T-cell (primary cell): ENCODE measurements around the gene ZNF189. TPM values are rescaled to one million over a fixed set of nuclear protein-coding genes. Genes with fewer than 3 reads are reported as not detected.

Experiments used
- ATAC-seq, 4 experiments: fragments of 200-7000 bp in 3 of 4; fragments of 150-1000 bp in 1 of 4; cut with Tn5 transposase; replicated peaks in 1 of 4; 1 replicate in 3 of 4; 2 replicates in 1 of 4; pipeline ENCODE4 v1.10.0; 2021; ENCODE audit warnings: moderate library complexity in 3 of 4, mild to moderate bottlenecking in 2 of 4, moderate number of reproducible peaks in 1 of 4
- CTCF ChIA-PET, 2 donors: fragments of 300-600 bp; sonication (Branson Sonifier 250); formaldehyde crosslinking; loops; one replicate each; lab custom pipeline; 2022; ENCODE audit warnings: antibody characterized with exemption in 2 of 2; lab: Charles Lee
- POLR2A ChIA-PET, 2 donors: fragments of 300-600 bp; sonication (Branson Sonifier 250); formaldehyde crosslinking; loops; one replicate each; lab custom pipeline; 2022; ENCODE audit warnings: antibody characterized with exemption in 2 of 2; lab: Charles Lee
- DNase-seq, 35 experiments: peaks; one replicate each; pipeline versions ENCODE4 v3.0.0 to v3.0.0-alpha.2; 2013 to 2023
- H3K27ac ChIP-seq: one replicate; pipeline ENCODE4 v1.5.1; 2013; ENCODE audit warnings: low read length
- H3K27me3 ChIP-seq, 2 experiments: replicated peaks in 1 of 2; 1 replicate in 1 of 2; 2 replicates in 1 of 2; pipeline versions ENCODE4 v1.6.1 to v1.7.0; 2013; ENCODE audit warnings: low read length in 1 of 2, mixed read lengths in 1 of 2; ENCODE audit not compliant: control insufficient read depth in 2 of 2, insufficient read depth in 2 of 2; ENCODE audit errors: extremely low read depth in 1 of 2
- H3K36me3 ChIP-seq, 2 donors: 1 replicate in 1 of 2; 2 replicates in 1 of 2; pipeline versions ENCODE4 v1.6.1 to v1.7.0; 2013; ENCODE audit warnings: low read length in 1 of 2; ENCODE audit not compliant: control insufficient read depth in 2 of 2, insufficient read depth in 1 of 2; ENCODE audit errors: extremely low read depth in 1 of 2
- H3K4me1 ChIP-seq, 2 experiments: 1 replicate in 1 of 2; 2 replicates in 1 of 2; pipeline versions ENCODE4 v1.6.1 to v1.7.0; 2013; ENCODE audit warnings: low read length in 2 of 2, mixed read lengths in 1 of 2; ENCODE audit not compliant: insufficient read depth in 2 of 2, control insufficient read depth in 1 of 2; ENCODE audit errors: extremely low read depth in 1 of 2
- H3K4me3 ChIP-seq, 2 donors: 1 replicate in 1 of 2; 2 replicates in 1 of 2; pipeline versions ENCODE4 v1.5.1 to v1.7.0; 2013; ENCODE audit warnings: mild to moderate bottlenecking in 2 of 2, low read length in 1 of 2, moderate library complexity in 1 of 2; ENCODE audit not compliant: control insufficient read depth in 1 of 2; ENCODE audit errors: extremely low read depth in 1 of 2
- H3K9me3 ChIP-seq: 2 replicates; pipeline ENCODE4 v1.7.0; 2013
- H3K27ac Mint-ChIP-seq, 2 donors: one replicate each; pipeline ENCODE4 v1.8.0; 2020 to 2021; ENCODE audit warnings: mild to moderate bottlenecking in 2 of 2, mixed read lengths in 2 of 2
- H3K27me3 Mint-ChIP-seq, 2 donors: one replicate each; pipeline ENCODE4 v1.8.0; 2021 to 2022; ENCODE audit warnings: mixed read lengths in 2 of 2
- H3K36me3 Mint-ChIP-seq: one replicate; pipeline ENCODE4 v1.8.0; 2021; ENCODE audit warnings: mixed read lengths
- H3K4me1 Mint-ChIP-seq, 3 donors: one replicate each; pipeline ENCODE4 v1.8.0; 2020 to 2022; ENCODE audit warnings: mixed read lengths in 3 of 3, mild to moderate bottlenecking in 1 of 3
- H3K4me3 Mint-ChIP-seq, 3 donors: one replicate each; pipeline ENCODE4 v1.8.0; 2020 to 2022; ENCODE audit warnings: mild to moderate bottlenecking in 3 of 3, mixed read lengths in 3 of 3, moderate library complexity in 3 of 3
- H3K9me3 Mint-ChIP-seq, 3 donors: one replicate each; pipeline ENCODE4 v1.8.0; 2020 to 2022; ENCODE audit warnings: mixed read lengths in 3 of 3
- WGBS: methylation state at CpG from one replicate; pipeline ENCODE4 v1.1.5; 2013; ENCODE audit warnings: missing lambda C conversion rate; ENCODE audit not compliant: insufficient coverage; 5-methylcytosine and 5-hydroxymethylcytosine counted together
- total RNA-seq, 35 experiments: library from RNA in 6 of 35; stranded (reverse) in 6 of 35; fragments of 120-200 nt in 1 of 35; gene quantifications; one replicate each; pipeline versions ENCODE4 v1.2.1 to v1.2.4 and lab custom pipeline; 2013 to 2026

ZNF189 gene
- total RNA-seq, 5 donors from 2014 or later (not counting 1 experiment from before 2014, with no cell fraction given): 9.2 to 17.4 (median 16.6) TPM

GRCh38 chr9:101438523-101438922 lies 39.9 kb downstream of the ZNF189 start:
- Histone ChIP-seq H3K4me1 (no peaks in the 10 kb centered on the region), H3K9me3 (no peaks in the 10 kb centered on the region), H3K4me3 (no peak overlapping the region), H3K27ac (no peak overlapping the region), H3K27me3 (peaks cover 2 to 9% of the 10 kb centered on the region in 2 experiments), H3K36me3 (no peaks in the 10 kb centered on the region)
- ChIA-PET CTCF (no interaction called here), POLR2A (no interaction called here)
- WGBS: no CpG with 5 or more reads among the region's 3 CpGs
- peaks cover 29 to 48% of the 10 kb centered on the region in 2 donors for H3K27me3 Mint-ChIP-seq
- no peaks in the 10 kb centered on the region for H3K36me3 Mint-ChIP-seq
- no peak for DNase-seq
- ATAC-seq: no peak
- no peak overlapping the region for H3K27ac Mint-ChIP-seq
- H3K4me1 Mint-ChIP-seq: no peaks in the 10 kb centered on the region
- H3K9me3 Mint-ChIP-seq: no peaks in the 10 kb centered on the region
- H3K4me3 Mint-ChIP-seq: no peak overlapping the region

- WGBS: 0% methylated on average over 1 of the region's 3 CpGs
- ChIA-PET CTCF (no interaction called here), POLR2A (no interaction called here)
- H3K4me1 Mint-ChIP-seq: no peaks in the 10 kb centered on the region
- Histone ChIP-seq H3K27me3 (peaks cover 5 to 8% of the 10 kb centered on the region in 2 experiments), H3K4me3 (no peak overlapping the region), H3K36me3 (no peaks in the 10 kb centered on the region), H3K9me3 (no peaks in the 10 kb centered on the region), H3K27ac (no peak overlapping the region), H3K4me1 (no peaks in the 10 kb centered on the region)
- no peak overlapping the region for H3K4me3 Mint-ChIP-seq
- no peaks in the 10 kb centered on the region for H3K36me3 Mint-ChIP-seq
- H3K9me3 Mint-ChIP-seq: no peaks in the 10 kb centered on the region
- no peak overlapping the region for H3K27ac Mint-ChIP-seq
- H3K27me3 Mint-ChIP-seq: peaks cover 34 to 65% of the 10 kb centered on the region in 2 donors
- ATAC-seq: no peak
- DNase-seq: no peak
Observed at GRCh38 chr9:101440714-101441230, 42.1 kb downstream of the ZNF189 start.

GRCh38 chr9:101442318-101442717 lies 43.7 kb downstream of the ZNF189 start:
- CTCF ChIA-PET: no interaction called here
- Mint-ChIP-seq H3K4me1 (no peaks in the 10 kb centered on the region), H3K27me3 (peaks cover 38 to 71% of the 10 kb centered on the region in 2 donors), H3K4me3 (no peak overlapping the region), H3K36me3 (no peaks in the 10 kb centered on the region), H3K27ac (no peak overlapping the region), H3K9me3 (no peaks in the 10 kb centered on the region)
- H3K9me3 ChIP-seq: no peaks in the 10 kb centered on the region
- H3K36me3 ChIP-seq: no peaks in the 10 kb centered on the region
- H3K4me3 ChIP-seq: no peak overlapping the region
- peaks cover 6 to 13% of the 10 kb centered on the region in 2 experiments for H3K27me3 ChIP-seq
- ATAC-seq (no peak), DNase-seq (no peak)
- POLR2A ChIA-PET: no interaction called here
- no peak overlapping the region for H3K27ac ChIP-seq
- WGBS: 80% methylated on average over 2 of the region's 3 CpGs
- H3K4me1 ChIP-seq: no peaks in the 10 kb centered on the region

DNA sequence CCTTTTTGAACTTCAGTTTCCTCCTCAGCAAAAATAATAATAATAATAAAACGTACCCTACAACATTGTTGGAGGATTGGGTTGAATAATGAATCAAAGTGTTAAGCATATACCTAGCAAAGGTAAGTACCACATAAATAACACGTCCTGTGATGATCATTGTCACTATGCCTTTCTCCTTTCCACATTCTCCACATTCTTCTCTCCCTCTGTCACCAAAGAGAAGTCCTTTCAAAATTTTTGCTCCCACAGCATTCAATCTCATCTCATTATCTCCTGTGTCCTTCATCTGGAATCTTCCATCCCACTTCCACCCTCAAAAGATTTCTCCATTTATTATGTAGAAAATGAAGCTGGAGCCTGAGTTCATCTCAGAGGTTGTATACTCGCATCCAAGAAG lies 44.1 kb downstream of the ZNF189 start:
- Mint-ChIP-seq H3K4me1 (no peaks in the 10 kb centered on the region), H3K27ac (no peak overlapping the region), H3K27me3 (peaks cover 38 to 67% of the 10 kb centered on the region in 2 donors), H3K9me3 (no peaks in the 10 kb centered on the region), H3K4me3 (no peak overlapping the region), H3K36me3 (no peaks in the 10 kb centered on the region)
- WGBS: 40% methylated on average over 1 of the region's 3 CpGs
- H3K4me3 ChIP-seq: no peak overlapping the region
- peaks cover 6 to 13% of the 10 kb centered on the region in 2 experiments for H3K27me3 ChIP-seq
- no peaks in the 10 kb centered on the region for H3K4me1 ChIP-seq
- H3K27ac ChIP-seq: no peak overlapping the region
- DNase-seq (no peak), ATAC-seq (no peak)
- ChIA-PET POLR2A (no interaction called here), CTCF (no interaction called here)
- H3K36me3 ChIP-seq: no peaks in the 10 kb centered on the region
- no peaks in the 10 kb centered on the region for H3K9me3 ChIP-seq

GRCh38 chr9:101443364-101443771 lies 44.7 kb downstream of the ZNF189 start:
- no peak overlapping the region for H3K27ac Mint-ChIP-seq
- H3K4me3 Mint-ChIP-seq: no peak overlapping the region
- H3K27me3 Mint-ChIP-seq: peaks cover 41 to 69% of the 10 kb centered on the region in 2 donors

DNA sequence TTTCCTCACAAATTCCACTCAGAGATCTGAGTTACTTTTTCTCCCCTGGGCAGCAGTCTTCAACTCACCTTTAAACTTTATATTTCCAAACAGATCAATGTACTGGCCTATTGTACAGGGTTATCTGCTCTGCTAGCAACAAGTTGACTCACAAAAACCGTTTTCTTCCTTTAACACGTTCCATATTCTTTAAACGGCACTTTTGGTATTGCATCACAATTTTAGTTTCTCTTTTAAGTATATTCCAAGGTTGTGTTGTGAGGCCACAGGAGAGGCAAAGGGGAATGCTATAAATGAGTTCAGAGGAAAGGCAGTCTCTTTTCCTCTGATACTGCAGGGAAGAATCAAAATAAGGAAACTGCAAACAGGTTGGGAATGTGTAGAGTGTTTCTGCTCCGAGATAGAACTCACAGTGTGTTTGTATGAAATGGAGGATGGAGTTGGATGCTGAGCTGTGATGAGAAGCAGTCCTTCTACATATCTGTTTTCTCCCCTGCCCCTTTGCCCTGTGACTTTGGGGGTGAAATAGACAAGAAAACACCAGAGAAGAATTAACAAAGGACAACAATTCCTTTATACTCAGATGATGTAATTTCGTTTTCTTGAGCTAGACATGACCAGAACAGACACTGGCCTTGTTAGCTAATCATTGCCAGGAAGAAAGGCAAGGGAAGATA lies 46.8 kb downstream of the ZNF189 start:
- H3K9me3 ChIP-seq: no peaks in the 10 kb centered on the region
- H3K36me3 Mint-ChIP-seq: no peaks in the 10 kb centered on the region
- H3K4me3 ChIP-seq: no peak overlapping the region
- CTCF ChIA-PET: interaction anchor here (0.8 to 1.1 kb wide), 2 partner anchors 9 to 84 kb away, joined by 3 read pairs; no protein-coding TSS in a partner anchor
- no peaks in the 10 kb centered on the region for H3K9me3 Mint-ChIP-seq
- peaks cover 10 to 14% (median 11%) of the 10 kb centered on the region in 3 donors for H3K4me1 Mint-ChIP-seq
- no peak overlapping the region for H3K27ac ChIP-seq
- H3K27me3 ChIP-seq: peaks cover 12 to 25% of the 10 kb centered on the region in 2 experiments
- H3K4me3 Mint-ChIP-seq: no peak overlapping the region
- DNase-seq (no peak), ATAC-seq (no peak)
- H3K4me1 ChIP-seq: peaks cover 0 to 9% of the 10 kb centered on the region in 2 experiments
- H3K36me3 ChIP-seq: no peaks in the 10 kb centered on the region
- POLR2A ChIA-PET: no interaction called here
- WGBS: 0% methylated on average over 1 of the region's 5 CpGs
- H3K27ac Mint-ChIP-seq: no peak overlapping the region
- peaks cover 55 to 66% of the 10 kb centered on the region in 2 donors for H3K27me3 Mint-ChIP-seq

More at GRCh38 chr9:101443364-101443771, 44.7 kb downstream of the ZNF189 start:
- Mint-ChIP-seq H3K9me3 (no peaks in the 10 kb centered on the region), H3K36me3 (no peaks in the 10 kb centered on the region), H3K4me1 (peaks cover 0 to 2% (median under 1%) of the 10 kb centered on the region in 3 donors)
- ATAC-seq (no peak), DNase-seq (no peak)
- peaks cover 0 to under 1% of the 10 kb centered on the region in 2 experiments for H3K4me1 ChIP-seq
- H3K27ac ChIP-seq: no peak overlapping the region
- H3K27me3 ChIP-seq: peaks cover 8 to 14% of the 10 kb centered on the region in 2 experiments
- no peaks in the 10 kb centered on the region for H3K9me3 ChIP-seq
- ChIA-PET POLR2A (no interaction called here), CTCF (no interaction called here)
- H3K36me3 ChIP-seq: no peaks in the 10 kb centered on the region
- no peak overlapping the region for H3K4me3 ChIP-seq
- WGBS: 81% methylated on average over 6 of the region's 9 CpGs
